Activated T-cell treated with anti-CD3 and anti-CD28 coated beads, Interleukin-2, amount 50 U/mL, for 72 hours (primary cell): ENCODE results near the gene RALGAPA1. TPM values are rescaled to one million over a fixed set of nuclear protein-coding genes. Genes with fewer than 3 reads are reported as not detected.
A peak's percentile ranks its signal among the peaks of the same experiment; 100 is the strongest.
"Not testable (repeated sequence)": the region's sequence is repeated elsewhere in the genome, so short reads cannot be mapped to it uniquely, and the experiment has no call there.

Experiments used
- ATAC-seq, 2 donors: fragments of 150-1000 bp; cut with Tn5 transposase; replicated peaks in 1 of 2; 2 replicates each; pipeline ENCODE4 v1.10.0; 2021; ENCODE audit warnings: moderate library complexity in 2 of 2, mild to moderate bottlenecking in 1 of 2
- DNase-seq, 2 donors: peaks; one replicate each; pipeline ENCODE4 v3.0.0; 2021 to 2022; ENCODE audit warnings: mixed read lengths in 1 of 2
- H3K27ac Mint-ChIP-seq: one replicate; pipeline ENCODE4 v1.8.0; 2022; ENCODE audit warnings: mild to moderate bottlenecking, moderate library complexity, mixed read lengths
- H3K27me3 Mint-ChIP-seq: one replicate; pipeline ENCODE4 v1.8.0; 2022; ENCODE audit warnings: low read depth, mixed read lengths
- H3K36me3 Mint-ChIP-seq, 2 donors: one replicate each; pipeline ENCODE4 v1.8.0; 2022; ENCODE audit warnings: mixed read lengths in 2 of 2, mild to moderate bottlenecking in 1 of 2; ENCODE audit not compliant: insufficient read depth in 2 of 2
- H3K4me1 Mint-ChIP-seq: one replicate; pipeline ENCODE4 v1.8.0; 2022; ENCODE audit warnings: low read depth, mixed read lengths
- H3K4me3 Mint-ChIP-seq, 2 donors: one replicate each; pipeline ENCODE4 v1.8.0; 2022; ENCODE audit warnings: mild to moderate bottlenecking in 2 of 2, mixed read lengths in 2 of 2, moderate library complexity in 2 of 2
- H3K9me3 Mint-ChIP-seq, 2 donors: one replicate each; pipeline ENCODE4 v1.8.0; 2022; ENCODE audit warnings: mixed read lengths in 2 of 2
- total RNA-seq, 2 donors: library from RNA; stranded (reverse); gene quantifications; one replicate each; pipeline ENCODE4 v1.2.3, GENCODE V29; 2022

Gene RALGAPA1
- total RNA-seq, 2 donors from 2014 or later, result 34.0 to 41.8 TPM

- H3K27ac Mint-ChIP-seq, result no peak overlapping the region
- ATAC-seq (no peak), DNase-seq (no peak)
- no peak overlapping the region for H3K4me3 Mint-ChIP-seq
- H3K27me3 Mint-ChIP-seq, result no peaks in the 10 kb centered on the region
- H3K9me3 Mint-ChIP-seq, result peaks cover 0 to 1% of the 10 kb centered on the region in 2 donors
- H3K36me3 Mint-ChIP-seq, result no peaks in the 10 kb centered on the region
- H3K4me1 Mint-ChIP-seq, result peaks cover 27% of the 10 kb centered on the region
Measured at GRCh38 chr14:35810963-35811362, 1.9 kb upstream of the RALGAPA1 start.

GRCh38 chr14:35809597-35809996 lies 502 bp upstream of the RALGAPA1 start:
- Mint-ChIP-seq H3K27ac (peak overlapping the region; percentile 72), H3K4me3 (peak overlapping the region; percentile 100), H3K4me1 (peaks cover 27% of the 10 kb centered on the region), H3K9me3 (peaks cover 0 to 1% of the 10 kb centered on the region in 2 donors), H3K27me3 (no peaks in the 10 kb centered on the region), H3K36me3 (no peaks in the 10 kb centered on the region)
- ATAC-seq, result no peak
- DNase-seq, result no peak

- DNase-seq (peak in 1 of 2 donors; percentile 14), ATAC-seq (no peak)
- H3K4me3 Mint-ChIP-seq, result peak overlapping the region; percentile 100
- H3K27me3 Mint-ChIP-seq, result no peaks in the 10 kb centered on the region
- H3K4me1 Mint-ChIP-seq, result peaks cover 27% of the 10 kb centered on the region
- H3K36me3 Mint-ChIP-seq, result no peaks in the 10 kb centered on the region
- peak overlapping the region; percentile 100 for H3K27ac Mint-ChIP-seq
- H3K9me3 Mint-ChIP-seq, result peaks cover 0 to 1% of the 10 kb centered on the region in 2 donors
Measured at GRCh38 chr14:35808076-35808637, 938 bp downstream of the RALGAPA1 start.

- Mint-ChIP-seq H3K27me3 (no peaks in the 10 kb centered on the region), H3K9me3 (peaks cover 0 to 1% of the 10 kb centered on the region in 2 donors), H3K4me3 (peak overlapping the region; percentile 100), H3K4me1 (peaks cover 23% of the 10 kb centered on the region), H3K36me3 (no peaks in the 10 kb centered on the region), H3K27ac (peak overlapping the region; percentile 76)
- DNase-seq, result no peak
- no peak for ATAC-seq
Measured at GRCh38 chr14:35807131-35807961, 1.7 kb downstream of the RALGAPA1 start.

- DNase-seq, result no peak
- Mint-ChIP-seq H3K9me3 (peaks cover 0 to 1% of the 10 kb centered on the region in 2 donors), H3K27me3 (no peaks in the 10 kb centered on the region), H3K4me1 (peaks cover 26% of the 10 kb centered on the region), H3K36me3 (no peaks in the 10 kb centered on the region), H3K4me3 (peak overlapping the region; percentile 15 to 100), H3K27ac (no peak overlapping the region)
- ATAC-seq, result no peak
Measured at GRCh38 chr14:35806006-35806907, 2.8 kb downstream of the RALGAPA1 start.

GRCh38 chr14:35797796-35798195 lies 11.3 kb downstream of the RALGAPA1 start:
- Mint-ChIP-seq H3K27me3 (no peaks in the 10 kb centered on the region), H3K9me3 (no peaks in the 10 kb centered on the region), H3K4me3 (no peak overlapping the region), H3K4me1 (peaks cover 26% of the 10 kb centered on the region), H3K27ac (no peak overlapping the region), H3K36me3 (no peaks in the 10 kb centered on the region)
- DNase-seq, result no peak
- no peak for ATAC-seq

- Mint-ChIP-seq H3K27me3 (no peaks in the 10 kb centered on the region), H3K27ac (no peak overlapping the region), H3K9me3 (no peaks in the 10 kb centered on the region), H3K4me1 (peaks cover 31% of the 10 kb centered on the region), H3K36me3 (no peaks in the 10 kb centered on the region), H3K4me3 (no peak overlapping the region)
- peak; percentile 22 to 38 for DNase-seq
- ATAC-seq, result peak; percentile 62 to 77
Measured at GRCh38 chr14:35789651-35790050, 19.4 kb downstream of the RALGAPA1 start.

GRCh38 chr14:35786856-35787255 lies 22.2 kb downstream of the RALGAPA1 start:
- no peak overlapping the region for H3K27ac Mint-ChIP-seq
- no peaks in the 10 kb centered on the region for H3K27me3 Mint-ChIP-seq
- H3K9me3 Mint-ChIP-seq, result no peaks in the 10 kb centered on the region
- peaks cover 31% of the 10 kb centered on the region for H3K4me1 Mint-ChIP-seq
- H3K36me3 Mint-ChIP-seq, result no peaks in the 10 kb centered on the region
- DNase-seq (peak; percentile 11 to 13), ATAC-seq (peak; percentile 89 to 95)
- peak overlapping the region; percentile 5 to 26 for H3K4me3 Mint-ChIP-seq

GRCh38 chr14:35783699-35784098 lies 25.4 kb downstream of the RALGAPA1 start:
- Mint-ChIP-seq H3K36me3 (peaks cover 5 to 6% of the 10 kb centered on the region in 2 donors), H3K9me3 (peaks cover 4% of the 10 kb centered on the region in 2 donors), H3K27ac (no peak overlapping the region), H3K27me3 (no peaks in the 10 kb centered on the region), H3K4me1 (peaks cover 23% of the 10 kb centered on the region), H3K4me3 (no peak overlapping the region)
- ATAC-seq (no peak), DNase-seq (no peak)

GRCh38 chr14:35779368-35779767 lies 29.7 kb downstream of the RALGAPA1 start:
- DNase-seq (no peak), ATAC-seq (no peak)
- H3K36me3 Mint-ChIP-seq, result peaks cover 5 to 6% of the 10 kb centered on the region in 2 donors
- no peak overlapping the region for H3K27ac Mint-ChIP-seq
- H3K4me1 Mint-ChIP-seq, result peaks cover 5% of the 10 kb centered on the region
- H3K4me3 Mint-ChIP-seq, result no peak overlapping the region
- no peaks in the 10 kb centered on the region for H3K27me3 Mint-ChIP-seq
- peaks cover 4% of the 10 kb centered on the region in 2 donors for H3K9me3 Mint-ChIP-seq

GRCh38 chr14:35777550-35777949 lies 31.5 kb downstream of the RALGAPA1 start:
- ATAC-seq, H3K27ac Mint-ChIP-seq, H3K36me3 Mint-ChIP-seq, H3K4me3 Mint-ChIP-seq, H3K4me1 Mint-ChIP-seq, DNase-seq, H3K9me3 Mint-ChIP-seq, H3K27me3 Mint-ChIP-seq: not testable (repeated sequence)

GRCh38 chr14:35776823-35777222 lies 32.3 kb downstream of the RALGAPA1 start:
- DNase-seq, result no peak
- ATAC-seq, result no peak
- Mint-ChIP-seq H3K4me3 (no peak overlapping the region), H3K4me1 (peaks cover 5% of the 10 kb centered on the region), H3K27me3 (no peaks in the 10 kb centered on the region), H3K9me3 (peaks cover 4% of the 10 kb centered on the region in 2 donors), H3K36me3 (peaks cover 5 to 6% of the 10 kb centered on the region in 2 donors), H3K27ac (no peak overlapping the region)

- not testable (repeated sequence) for H3K27me3 Mint-ChIP-seq, H3K27ac Mint-ChIP-seq, DNase-seq
Measured at GRCh38 chr14:35776085-35776484, 33.0 kb downstream of the RALGAPA1 start.

More at GRCh38 chr14:35776085-35776484, 33.0 kb downstream of the RALGAPA1 start:
- H3K9me3 Mint-ChIP-seq, ATAC-seq, H3K4me1 Mint-ChIP-seq, H3K36me3 Mint-ChIP-seq, H3K4me3 Mint-ChIP-seq: not testable (repeated sequence)
